Panc1 (cell line): Measurements from ENCODE around the gene TRIM10.

Experiments
- CTCF ChIP-seq: fragments of 450-650 bp; IDR thresholded peaks from 2 replicates; pipeline ENCODE4 v1.5.1; 2017; ENCODE audit warnings: mild to moderate bottlenecking
- POLR2AphosphoS5 ChIP-seq: IDR thresholded peaks from 2 replicates; pipeline ENCODE4 v1.6.1; 2012; ENCODE audit warnings: mild to moderate bottlenecking, low read depth, low read length, moderate library complexity
- REST ChIP-seq, 2 experiments: IDR thresholded peaks; 2 replicates each; pipeline ENCODE4 v1.6.1; 2011 to 2012; ENCODE audit warnings: low read depth in 2 of 2, control low read depth in 1 of 2, low read length in 1 of 2, mild to moderate bottlenecking in 1 of 2, moderate library complexity in 1 of 2; ENCODE audit not compliant: insufficient read depth in 1 of 2
- SIN3A ChIP-seq: IDR thresholded peaks from 2 replicates; pipeline ENCODE4 v1.6.1; 2012; ENCODE audit warnings: low read depth, mild to moderate bottlenecking, low read length, moderate library complexity, borderline replicate concordance; ENCODE audit not compliant: insufficient read depth

GRCh38 chr6:30149234-30149633 is 11.8 kb downstream of the TRIM10 start:
- no peak; the same call in 1 of the 2 replicates for TF ChIP-seq CTCF
- no peak for TF ChIP-seq SIN3A
- no peak for TF ChIP-seq POLR2AphosphoS5
- no peak for TF ChIP-seq REST (IDR thresholded peaks at IDR 0.05; ENCODE audit: insufficient read depth in 1 of 2, low read depth in 2 of 2, low read length in 1 of 2)
